NCI-H1694 treated with DMSO at 0.1 percent for 48 hours (cell line): ENCODE data around the gene PCP2.
A peak's percentile ranks its signal among the peaks of the same experiment; 100 is the strongest.

Source experiments
- DNase-seq: peaks from one replicate; lab custom pipeline; 2025; lab: John Stamatoyannopoulos, UW

Gene PCP2

GRCh38 chr19:7596211-7596937, 37.1 kb downstream of the PCP2 start:
- no peak for DNase-seq

- peak; percentile 26 for DNase-seq
Observed at GRCh38 chr19:7595466-7596133, 37.9 kb downstream of the PCP2 start, which contains the start of gene CAMSAP3. Gene CAMSAP3, plus strand, starts transcription at chr19:7595863. Its CDS starts 140 bp downstream, at chr19:7596003.

GRCh38 chr19:7590256-7590655, 43.3 kb downstream of the PCP2 start:
- DNase-seq: no peak

- DNase-seq: no peak
Observed at GRCh38 chr19:7589822-7590221, 43.7 kb downstream of the PCP2 start.

GRCh38 chr19:7582446-7582845, 51.1 kb downstream of the PCP2 start:
- DNase-seq: no peak
